NOMO-1 treated with dmso at 0.1 percent for 144 hours (cell line): ENCODE measurements around the gene FILIP1L.

ENCODE experiments used
- DNase-seq: peaks from one replicate; lab custom pipeline; 2025; ENCODE audit not compliant: unreplicated experiment; lab: John Stamatoyannopoulos, UW

The FILIP1L gene

DNA sequence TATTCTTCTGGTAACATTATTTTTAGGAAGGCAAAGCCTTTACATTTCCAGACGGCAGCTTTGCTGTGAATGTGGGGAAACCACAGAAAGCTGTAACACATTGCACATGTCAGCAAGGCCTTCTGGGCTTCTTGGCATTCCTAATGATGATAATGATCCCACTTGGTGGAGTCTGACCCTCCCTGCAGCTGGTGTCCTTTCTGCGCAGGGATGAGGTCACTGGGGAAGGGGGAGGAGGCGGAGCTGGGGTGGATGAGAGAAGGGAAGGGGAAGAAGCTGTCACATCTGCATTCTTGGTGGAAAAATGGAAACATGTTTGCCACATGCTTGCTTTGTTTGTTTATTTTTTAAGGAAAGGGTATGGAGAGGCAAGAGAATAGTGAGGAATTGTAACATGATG is 68.6 kb downstream of the FILIP1L start:
- no peak for DNase-seq

DNA sequence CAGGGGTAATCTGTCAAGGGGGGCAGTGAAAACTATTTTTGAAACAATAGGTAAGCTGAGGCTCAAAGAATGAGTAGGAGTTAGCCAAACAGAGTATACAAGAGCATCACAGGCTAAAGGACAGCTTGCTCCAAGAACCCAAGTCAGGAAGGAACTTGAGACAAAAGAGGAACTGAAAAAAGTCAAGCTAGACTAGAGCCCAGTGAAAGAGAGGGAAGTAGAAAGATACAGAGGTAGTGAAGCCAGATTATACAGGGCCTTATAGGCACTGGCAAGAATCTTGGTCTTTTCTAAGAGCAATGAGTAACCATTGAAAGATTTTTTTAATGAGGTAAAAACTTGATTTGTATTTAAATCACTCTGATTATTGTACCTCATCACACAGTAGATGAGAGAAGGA is 69.9 kb downstream of the FILIP1L start:
- DNase-seq: peak; percentile 90

DNA sequence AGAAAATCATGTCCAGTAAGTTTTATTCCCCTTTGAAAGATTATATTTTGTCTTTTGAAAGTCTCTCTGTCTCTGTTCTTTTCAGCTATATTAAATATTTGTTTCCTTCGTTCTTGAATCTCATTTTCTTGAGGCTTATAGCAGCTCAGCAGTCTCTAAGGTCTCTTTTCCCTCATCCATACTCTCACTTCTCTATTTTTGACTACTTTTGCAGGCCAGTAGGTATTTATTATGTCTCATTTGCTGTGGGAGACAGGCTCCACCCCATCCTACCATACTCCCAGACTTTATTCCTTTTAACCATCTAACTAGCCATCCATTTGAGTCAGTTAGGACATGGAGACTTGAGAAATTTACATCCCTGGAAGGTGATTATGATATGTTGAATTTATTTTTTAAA is 71.0 kb downstream of the FILIP1L start:
- DNase-seq: peak; percentile 60

DNA sequence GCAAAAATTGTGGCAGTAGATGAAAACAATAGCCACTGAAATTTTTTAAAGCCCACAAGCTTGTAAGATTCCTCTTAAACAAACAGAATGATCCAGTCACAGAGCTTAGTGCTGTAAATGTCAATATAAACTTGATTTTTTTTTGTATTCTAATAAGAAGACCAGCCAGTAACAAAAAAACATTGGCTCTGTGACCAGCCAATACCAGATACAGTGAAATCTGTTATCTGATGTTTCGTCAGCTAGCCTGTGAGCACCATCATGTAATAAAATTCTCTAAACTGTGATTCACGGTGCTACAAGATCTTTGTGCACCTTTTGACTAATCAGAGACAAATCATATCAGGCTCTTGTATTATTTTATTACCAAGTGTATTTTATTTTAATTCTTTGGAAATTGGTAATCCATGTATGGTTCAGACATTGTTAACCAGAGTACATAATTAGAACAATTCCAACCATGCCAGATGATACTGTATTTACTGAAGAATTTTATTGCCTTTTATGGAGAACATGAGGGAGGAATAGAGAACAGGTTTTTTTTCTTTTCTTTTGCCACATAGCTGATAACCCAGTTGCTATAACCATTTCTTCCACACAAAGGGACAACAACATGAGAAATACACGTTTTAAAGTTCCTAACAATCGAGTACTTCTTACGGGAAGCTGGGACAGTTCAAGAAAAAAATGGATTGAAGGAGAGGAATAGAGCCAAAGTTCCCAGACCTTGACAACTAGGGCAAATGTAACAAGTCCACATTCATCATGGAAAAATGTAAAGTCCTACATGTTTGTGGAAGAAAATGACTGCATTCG is 71.9 kb downstream of the FILIP1L start:
- no peak for DNase-seq

DNA sequence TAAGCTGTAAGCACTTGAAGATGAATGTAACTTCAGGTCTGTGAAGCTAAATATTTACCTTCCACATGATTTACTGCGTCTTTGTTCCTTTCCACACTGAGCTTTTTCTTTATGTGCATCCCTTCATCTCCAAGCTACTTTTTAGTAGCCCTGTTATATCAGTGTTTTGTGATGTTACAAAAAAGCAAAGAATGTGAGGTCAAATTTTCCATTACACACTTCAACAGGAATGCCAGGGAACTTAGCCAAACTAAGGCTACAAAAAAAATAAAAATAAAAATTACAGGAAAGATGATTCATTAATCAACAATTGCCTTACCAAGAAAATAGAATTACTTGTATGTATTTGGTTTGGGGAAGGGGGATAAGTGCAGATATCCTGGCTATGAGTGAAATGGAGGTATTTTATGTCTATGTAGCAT is 73.0 kb downstream of the FILIP1L start:
- no peak for DNase-seq

DNA sequence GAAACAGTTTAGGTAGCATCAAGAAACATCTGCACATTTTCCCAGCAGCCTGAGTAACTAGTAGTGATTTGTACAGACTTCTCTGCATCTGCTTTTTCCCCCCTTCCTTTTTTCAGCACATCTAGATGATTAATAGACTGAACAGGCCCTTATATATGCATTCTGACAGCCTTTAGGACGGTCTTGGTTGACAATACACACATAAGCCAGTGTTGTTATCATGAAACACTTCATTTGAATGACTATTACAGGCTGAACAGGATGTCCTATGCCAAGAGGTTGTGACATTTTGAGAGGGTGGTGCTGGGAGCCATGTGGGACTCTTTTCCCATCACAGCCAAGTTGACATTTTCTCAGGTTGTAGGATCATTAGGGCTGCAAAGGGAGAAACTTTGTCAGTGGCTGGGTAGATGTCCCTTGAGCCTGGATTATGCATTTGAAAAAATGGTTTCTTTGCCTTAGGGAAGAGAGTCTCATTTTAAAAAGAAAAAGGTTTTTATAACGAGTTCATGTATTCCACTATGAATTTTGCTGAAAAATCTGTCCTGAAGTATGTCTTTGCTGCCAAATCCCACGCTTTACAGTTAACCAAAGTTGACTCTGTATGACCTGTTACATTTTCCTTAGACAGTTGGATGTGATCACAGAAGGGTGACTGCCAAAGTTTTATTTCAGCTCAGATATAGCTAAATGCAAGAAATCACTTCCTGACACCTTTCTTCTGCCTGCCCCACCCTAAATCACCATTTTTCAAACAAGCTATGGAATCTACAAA is 73.7 kb downstream of the FILIP1L start:
- no peak for DNase-seq

DNA sequence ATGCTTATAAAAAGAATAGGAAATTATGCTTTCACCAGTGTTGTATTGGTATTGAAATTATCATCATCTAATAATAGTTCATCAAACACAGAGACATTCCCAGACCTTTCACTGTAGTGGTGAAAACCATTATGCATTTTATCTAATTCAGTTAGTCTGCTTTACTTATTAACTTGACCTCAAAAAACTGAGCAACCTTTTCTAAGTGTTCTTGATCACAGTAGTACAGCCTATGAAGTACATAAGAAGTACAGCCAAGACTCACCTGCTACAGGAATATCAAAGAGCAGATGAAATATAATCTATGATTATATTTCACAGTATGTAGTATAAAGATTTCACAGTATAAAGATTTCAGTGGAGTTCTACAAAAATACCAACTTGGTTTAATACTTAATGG is 75.2 kb downstream of the FILIP1L start:
- no peak for DNase-seq

DNA sequence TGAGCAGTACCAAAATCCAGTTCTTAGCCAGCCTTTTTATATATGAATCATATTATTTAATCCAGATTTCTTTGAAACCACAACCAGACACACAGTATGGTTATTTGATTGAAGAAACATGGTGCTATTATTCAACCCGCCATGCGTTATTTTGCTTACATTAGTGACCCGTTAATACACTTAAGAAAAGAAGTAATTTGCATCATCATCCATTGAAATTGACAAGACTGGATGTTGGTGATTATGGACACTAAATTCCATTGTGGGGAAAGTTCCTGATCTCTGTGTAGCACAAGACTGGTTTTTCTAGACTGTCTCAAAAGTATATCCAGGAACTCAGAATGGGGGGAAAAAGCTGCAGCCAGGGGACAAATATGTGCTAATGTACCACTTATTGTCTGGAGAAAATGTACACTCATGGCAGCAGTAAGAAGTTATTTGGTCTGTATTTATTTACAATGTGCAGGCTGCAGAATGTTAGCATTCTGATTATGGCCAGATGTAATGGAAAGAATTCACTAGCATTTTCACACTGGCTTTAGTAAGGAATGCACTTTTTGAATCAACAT is 80.3 kb downstream of the FILIP1L start:
- DNase-seq: no peak

DNA sequence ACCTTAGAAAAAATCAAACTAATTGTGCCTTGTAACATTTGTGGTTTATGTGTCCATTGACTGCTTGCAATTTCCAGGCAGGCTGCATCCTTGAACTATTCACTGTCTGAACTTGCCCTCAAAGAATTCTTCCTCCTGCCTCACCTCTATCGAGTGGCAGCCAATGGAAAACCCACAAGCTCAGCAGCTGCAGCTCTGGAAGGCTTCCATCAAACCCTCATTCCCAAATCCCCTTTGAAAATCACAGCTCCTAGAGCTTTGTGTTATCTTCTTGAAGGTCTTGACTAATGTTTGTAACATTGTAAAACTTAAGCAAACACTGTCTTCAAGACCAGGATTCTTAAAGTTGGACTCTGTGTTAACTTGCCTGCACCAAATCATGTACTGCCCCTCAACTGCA is 81.1 kb downstream of the FILIP1L start:
- no peak for DNase-seq

DNA sequence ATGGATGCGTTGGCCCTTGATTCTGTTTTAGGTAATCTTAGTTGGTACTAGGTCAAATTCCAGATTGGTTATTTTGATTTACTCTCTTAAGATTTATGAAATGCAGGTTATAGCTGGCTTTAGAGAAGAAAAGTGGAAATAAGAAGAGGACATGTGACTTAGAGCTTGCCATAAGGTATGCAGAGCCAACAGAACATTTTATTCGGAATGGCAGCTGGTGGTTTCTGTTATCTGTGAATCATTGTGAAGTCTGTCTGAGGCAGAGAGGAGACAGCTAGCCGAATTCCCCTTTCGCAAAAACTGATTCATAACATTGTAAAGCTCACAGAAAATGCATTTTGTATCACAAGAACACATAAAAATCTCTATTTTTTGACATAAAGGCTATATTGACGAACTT is 82.1 kb downstream of the FILIP1L start:
- no peak for DNase-seq

DNA sequence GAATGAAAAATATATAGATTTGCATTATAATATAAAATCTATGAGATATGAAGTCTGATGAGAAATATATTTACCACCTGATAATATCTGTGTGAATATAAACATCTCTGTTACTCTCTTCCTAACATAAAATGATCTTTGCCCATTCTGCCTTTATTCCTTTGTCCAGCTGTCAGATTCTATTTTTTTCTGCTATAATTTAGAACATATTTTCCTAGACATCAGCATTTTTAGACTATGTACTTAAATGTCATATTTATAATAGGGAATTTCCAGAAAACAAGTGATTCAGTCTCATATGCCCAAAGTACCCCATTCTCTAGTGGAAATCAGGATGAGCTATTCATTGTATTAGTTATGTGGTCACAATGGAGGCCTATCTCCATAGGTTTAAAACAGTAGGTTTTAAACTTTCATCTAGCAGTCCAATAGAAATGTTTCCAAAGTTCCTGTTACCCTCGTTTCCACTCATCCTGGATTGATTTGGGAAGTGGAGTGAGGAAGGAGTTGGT is 83.3 kb downstream of the FILIP1L start:
- DNase-seq: no peak

DNA sequence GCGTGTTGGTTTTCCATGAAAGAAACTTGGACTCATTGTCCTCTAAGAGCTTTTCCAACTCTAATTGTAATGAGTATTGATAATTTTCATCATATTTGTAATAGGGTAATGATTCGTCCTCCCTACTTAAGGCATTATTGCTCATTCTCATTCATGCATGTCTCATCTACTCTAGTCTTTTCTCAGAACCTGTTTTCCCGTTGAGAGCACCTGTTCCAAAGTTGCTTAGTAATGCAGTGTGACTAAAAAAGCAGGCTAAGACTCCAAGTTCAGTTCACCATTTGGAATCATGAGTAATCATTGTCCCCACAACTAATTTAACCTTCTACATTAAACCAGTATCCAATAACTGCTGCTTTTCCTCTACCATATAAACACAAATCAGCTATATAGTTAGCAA is 84.0 kb downstream of the FILIP1L start:
- no peak for DNase-seq

DNA sequence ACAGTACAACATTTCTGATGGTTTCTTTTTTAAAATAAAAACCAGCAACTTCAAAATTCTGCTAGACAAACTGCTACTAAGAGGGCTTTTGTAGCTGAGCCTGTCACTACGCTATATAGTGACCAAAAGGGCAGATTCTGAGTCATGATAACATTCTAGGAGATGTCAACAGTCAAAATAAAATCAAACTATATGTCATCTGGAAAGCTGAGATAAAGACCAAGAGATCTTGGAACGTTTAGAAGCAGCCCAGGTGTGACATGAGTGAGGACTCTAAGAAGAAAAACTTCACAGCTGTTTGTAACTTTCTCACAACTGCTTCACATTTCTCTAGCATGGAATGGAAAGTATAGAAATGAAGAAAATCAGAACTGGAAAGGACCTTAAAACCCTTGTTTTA is 84.6 kb downstream of the FILIP1L start:
- DNase-seq: no peak

DNA sequence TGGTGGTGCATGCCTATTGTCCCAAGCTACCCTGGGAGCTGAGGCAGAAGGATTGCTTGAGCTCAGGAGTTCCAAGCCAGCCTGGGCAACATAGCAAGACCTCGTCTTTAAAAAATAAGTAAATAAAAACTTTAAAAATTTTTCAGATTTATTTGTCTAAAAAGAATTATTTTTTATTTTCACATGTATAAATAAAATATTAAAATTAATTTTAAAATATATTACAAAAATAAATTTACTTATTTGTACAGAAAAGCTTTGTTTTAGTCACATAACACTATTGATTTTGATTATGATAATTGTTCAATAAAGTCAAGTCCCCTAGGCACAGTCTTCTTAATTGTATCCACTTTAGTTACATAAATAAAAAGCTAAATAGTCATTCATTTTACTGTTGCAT is 85.2 kb downstream of the FILIP1L start:
- DNase-seq: no peak

DNA sequence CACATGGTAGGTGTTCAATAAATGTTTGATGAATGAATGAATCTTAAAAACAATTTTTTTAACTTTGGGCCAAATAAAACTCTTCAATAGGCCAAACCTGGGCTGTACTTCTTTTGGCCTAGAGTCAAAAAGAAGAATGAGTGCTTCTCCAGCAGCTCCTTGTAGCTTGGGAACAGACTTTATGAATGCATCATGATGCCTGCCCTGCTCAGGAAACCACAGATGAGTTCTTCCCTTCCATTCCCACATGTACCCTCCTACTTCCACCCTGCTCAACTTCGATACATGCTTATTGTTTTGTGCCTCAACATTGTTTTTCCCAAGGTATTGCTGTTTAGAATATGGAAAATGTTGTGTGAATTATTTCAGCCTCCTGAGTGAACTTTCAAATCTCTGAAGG is 87.0 kb downstream of the FILIP1L start:
- DNase-seq: no peak

DNA sequence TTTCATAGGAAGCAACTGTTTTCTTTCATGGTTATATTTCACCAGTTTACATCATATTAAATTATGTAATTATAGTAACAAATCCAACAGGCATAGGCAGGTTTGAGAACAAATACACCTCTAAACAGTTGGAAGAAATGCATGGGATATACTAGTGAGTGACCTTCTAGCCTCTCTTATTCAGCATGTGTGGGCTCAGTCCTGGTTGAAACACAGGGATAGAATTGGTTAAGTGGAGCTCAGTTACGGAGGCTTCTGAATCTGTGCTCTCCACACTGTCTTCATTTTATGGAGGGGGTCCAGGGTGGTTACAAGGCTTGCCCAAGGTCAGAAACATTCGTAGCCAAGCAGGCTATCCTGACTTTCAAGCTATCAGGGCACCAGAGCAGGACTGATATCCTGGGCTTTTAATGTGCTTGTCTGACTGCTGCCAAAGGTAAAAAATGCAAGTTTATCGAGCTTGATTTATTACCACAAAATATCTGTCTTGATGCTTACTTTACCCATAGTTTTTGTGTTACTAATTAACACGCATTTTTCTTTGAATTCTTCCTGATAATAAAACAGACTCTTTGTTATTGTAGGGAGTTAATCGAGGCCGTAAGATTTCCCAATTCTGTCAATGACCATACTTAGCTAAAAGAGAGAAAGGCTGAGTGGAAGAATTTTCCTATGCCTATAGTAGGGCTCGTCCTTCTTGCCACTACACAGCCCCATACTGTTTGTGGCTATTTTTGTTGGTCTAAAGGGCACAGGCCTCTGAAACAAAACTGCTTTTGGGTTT is 89.6 kb downstream of the FILIP1L start:
- no peak for DNase-seq

DNA sequence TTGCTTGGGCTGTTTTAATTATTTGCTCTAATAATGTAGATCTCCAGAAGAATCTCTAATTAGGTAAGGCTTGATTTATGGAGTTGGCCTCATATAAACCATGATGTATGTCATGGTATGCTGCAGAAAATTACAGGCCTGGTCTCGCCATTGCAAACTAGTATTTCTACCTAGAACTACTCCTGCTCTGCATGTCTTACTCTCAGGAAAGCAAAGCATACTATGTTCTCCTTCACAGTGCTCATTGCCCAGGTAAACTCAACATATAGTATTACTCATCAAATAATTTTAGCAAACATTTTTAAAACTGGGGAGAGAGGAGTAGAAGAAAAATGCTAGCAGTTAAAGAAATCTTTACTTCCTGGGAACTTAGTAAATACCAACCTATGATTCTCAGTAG is 90.7 kb downstream of the FILIP1L start:
- no peak for DNase-seq

DNA sequence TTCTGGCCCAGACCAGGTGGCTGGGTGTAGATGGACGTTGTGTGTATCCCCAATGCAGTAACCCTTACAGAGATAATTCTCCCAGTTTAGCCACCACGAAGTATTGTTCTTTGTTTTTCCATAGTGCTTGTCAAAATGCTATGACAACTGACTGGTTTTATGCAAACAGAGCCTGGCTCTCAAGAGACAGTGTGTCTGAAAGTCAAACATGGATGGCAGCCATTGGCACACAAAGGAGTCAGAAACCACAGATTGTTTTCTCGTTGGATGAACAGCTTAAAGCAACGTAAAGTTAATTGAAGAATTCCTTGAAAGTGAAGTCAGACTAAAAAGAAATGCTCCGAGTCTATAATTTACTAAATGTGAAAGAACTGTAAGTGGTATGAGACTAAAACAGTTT is 91.2 kb downstream of the FILIP1L start:
- no peak for DNase-seq

DNA sequence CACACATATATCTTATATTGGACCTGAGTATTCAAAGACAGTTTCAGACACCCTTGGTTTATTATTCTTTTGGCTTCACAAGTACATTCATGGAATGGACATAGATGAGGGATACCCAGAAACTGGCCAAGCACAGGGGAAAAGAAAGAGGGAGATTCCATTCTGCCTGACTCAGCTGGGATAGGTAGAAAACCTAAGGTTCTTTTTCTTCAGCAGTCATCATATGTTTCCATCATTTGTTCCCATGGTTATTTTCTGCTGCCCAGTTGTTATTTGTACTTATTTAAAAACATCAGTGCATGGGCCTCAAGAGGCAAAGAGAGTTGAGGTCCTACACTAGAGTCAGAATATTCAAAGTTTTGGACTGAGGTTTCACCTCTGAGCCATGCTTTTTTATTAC is 91.8 kb downstream of the FILIP1L start:
- DNase-seq: no peak

DNA sequence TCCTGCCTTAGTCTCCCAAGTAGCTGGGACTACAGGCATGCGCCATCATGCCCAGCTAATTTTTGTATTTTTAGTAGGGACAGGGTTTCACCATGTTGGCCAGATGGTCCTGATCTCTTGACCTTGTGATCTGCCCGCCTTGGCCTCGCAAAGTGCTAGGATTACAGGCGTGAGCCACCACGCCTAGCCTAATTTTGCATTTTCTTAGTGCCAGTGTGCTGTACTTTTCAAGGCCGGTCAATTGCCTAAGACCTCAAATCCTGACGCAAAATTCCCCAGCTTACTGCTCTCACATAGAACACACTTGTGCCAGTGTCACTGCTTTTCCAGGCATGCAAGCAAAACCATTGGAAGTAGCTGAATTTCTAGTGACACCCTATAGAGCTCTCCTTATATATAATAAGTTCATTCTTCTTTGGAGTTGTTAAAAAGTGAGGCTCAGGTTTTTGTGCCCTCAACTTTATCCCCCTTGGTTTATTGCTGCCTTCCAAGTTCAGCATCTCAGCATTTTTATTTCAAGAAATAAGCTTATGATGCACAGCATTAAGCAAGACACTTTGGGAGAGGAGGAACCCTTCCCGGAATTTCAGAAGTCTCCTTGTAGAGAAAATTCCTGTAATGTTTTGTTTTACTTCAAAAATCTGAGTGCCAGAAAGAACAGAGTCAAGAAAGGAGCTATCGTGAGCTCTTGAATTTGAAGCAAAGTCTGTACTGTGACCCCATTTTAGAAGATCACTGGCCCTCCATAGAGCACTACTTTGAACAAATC is 93.2 kb downstream of the FILIP1L start:
- no peak for DNase-seq
